Activated CD4-positive, alpha-beta T cell treated with anti-CD3 and anti-CD28 coated beads, Interleukin-2, Interleukin-4, amounts not matched to agents 100 ng/mL and 50 ng/mL, durations not matched to agents 16 hours and 8 hours (primary cell): ENCODE results near the gene SLC13A2.
"Not testable (repeated sequence)": the region's sequence is repeated elsewhere in the genome, so short reads cannot be mapped to it uniquely, and the experiment has no call there.

Source experiments
- DNase-seq: peaks from one replicate; pipeline ENCODE4 v3.0.0-alpha.2; 2020; ENCODE audit warnings: low spot score

Gene SLC13A2

GRCh38 chr17:28473542-28473941, at the start of gene SLC13A2:
TSS of gene SLC13A2 (plus strand) at chr17:28473644. CDS start at chr17:28473713, 69 bp downstream.
- DNase-seq, result no peak

- no peak for DNase-seq
These were observed 48.2 kb upstream of the SLC13A2 start for GRCh38 chr17:28425206-28425605.

GRCh38 chr17:28426081-28426519, 47.3 kb upstream of the SLC13A2 start:
- DNase-seq, result no peak

- no peak for DNase-seq
These were observed 46.1 kb upstream of the SLC13A2 start for GRCh38 chr17:28427371-28427770.

- not testable (repeated sequence) for DNase-seq
These were observed 45.5 kb upstream of the SLC13A2 start for GRCh38 chr17:28427982-28428381.

- DNase-seq, result no peak
These were observed 39.7 kb upstream of the SLC13A2 start for GRCh38 chr17:28433721-28434120.

- not testable (repeated sequence) for DNase-seq
These were observed 39.1 kb upstream of the SLC13A2 start for GRCh38 chr17:28434326-28434725.

GRCh38 chr17:28443901-28444638, 29.4 kb upstream of the SLC13A2 start:
- DNase-seq, result no peak

GRCh38 chr17:28446716-28447395, 26.6 kb upstream of the SLC13A2 start:
- no peak for DNase-seq

GRCh38 chr17:28447396-28447760, 26.1 kb upstream of the SLC13A2 start:
- no peak for DNase-seq

- no peak for DNase-seq
These were observed 23.6 kb upstream of the SLC13A2 start for GRCh38 chr17:28449859-28450258.

- DNase-seq, result no peak
These were observed 15.6 kb upstream of the SLC13A2 start for GRCh38 chr17:28457890-28458289.

GRCh38 chr17:28458881-28459280, 14.6 kb upstream of the SLC13A2 start:
- DNase-seq, result not testable (repeated sequence)

GRCh38 chr17:28460901-28461300, 12.5 kb upstream of the SLC13A2 start:
- no peak for DNase-seq

- no peak for DNase-seq
These were observed 7.4 kb upstream of the SLC13A2 start for GRCh38 chr17:28466001-28466400.

GRCh38 chr17:28466521-28467048, 6.9 kb upstream of the SLC13A2 start:
- DNase-seq, result no peak

- no peak for DNase-seq
These were observed 5.9 kb upstream of the SLC13A2 start for GRCh38 chr17:28467456-28468025.

- not testable (repeated sequence) for DNase-seq
These were observed 5.3 kb upstream of the SLC13A2 start for GRCh38 chr17:28468033-28468735.

- DNase-seq, result peak; percentile 73
These were observed 4.7 kb upstream of the SLC13A2 start for GRCh38 chr17:28468781-28469180.

GRCh38 chr17:28469376-28469775, 4.1 kb upstream of the SLC13A2 start:
- DNase-seq, result no peak

GRCh38 chr17:28470266-28470913, 3.1 kb upstream of the SLC13A2 start:
- DNase-seq, result no peak

GRCh38 chr17:28470914-28471366, 2.5 kb upstream of the SLC13A2 start:
- DNase-seq, result no peak
